Natural killer cell (primary cell): ENCODE measurements around the gene NDUFB6. TPM values are rescaled to one million over a fixed set of nuclear protein-coding genes. Genes with fewer than 3 reads are reported as not detected.

ENCODE experiments used
- ATAC-seq, 3 donors: fragments of 150-1000 bp in 2 of 3; fragments of 200-7000 bp in 1 of 3; cut with Tn5 transposase; 1 replicate in 1 of 3; 2 replicates in 2 of 3; pipeline ENCODE4 v1.10.0; 2021; ENCODE audit warnings: mild to moderate bottlenecking in 2 of 3, moderate library complexity in 2 of 3
- DNase-seq, 2 donors: peaks; one replicate each; pipeline versions ENCODE4 v3.0.0 to v3.0.0-alpha.2; 2013 to 2021; ENCODE audit warnings: mixed read lengths in 1 of 2
- H3K27ac ChIP-seq: one replicate; pipeline ENCODE4 v1.5.1; 2013; ENCODE audit warnings: mild to moderate bottlenecking, low read length
- H3K27me3 ChIP-seq: one replicate; pipeline ENCODE4 v1.6.1; 2013; ENCODE audit warnings: low read length; ENCODE audit not compliant: control insufficient read depth, insufficient read depth
- H3K36me3 ChIP-seq: one replicate; pipeline ENCODE4 v1.6.1; 2013; ENCODE audit warnings: low read length; ENCODE audit not compliant: control insufficient read depth, insufficient read depth
- H3K4me1 ChIP-seq: one replicate; pipeline ENCODE4 v1.6.1; 2013; ENCODE audit warnings: low read length; ENCODE audit not compliant: control insufficient read depth, insufficient read depth
- H3K4me3 ChIP-seq: one replicate; pipeline ENCODE4 v1.5.1; 2013; ENCODE audit warnings: low read length
- H3K9me3 ChIP-seq: one replicate; pipeline ENCODE4 v1.6.1; 2013; ENCODE audit warnings: low read length; ENCODE audit not compliant: control insufficient read depth, insufficient read depth
- H3K27ac Mint-ChIP-seq, 2 donors: one replicate each; pipeline ENCODE4 v1.8.0; 2022; ENCODE audit warnings: mild to moderate bottlenecking in 2 of 2, mixed read lengths in 2 of 2, moderate library complexity in 1 of 2
- H3K27me3 Mint-ChIP-seq, 2 donors: one replicate each; pipeline ENCODE4 v1.8.0; 2022; ENCODE audit warnings: low read depth in 2 of 2, mixed read lengths in 2 of 2
- H3K36me3 Mint-ChIP-seq: one replicate; pipeline ENCODE4 v1.8.0; 2022; ENCODE audit warnings: mixed read lengths
- H3K4me1 Mint-ChIP-seq, 2 donors: one replicate each; pipeline ENCODE4 v1.8.0; 2022; ENCODE audit warnings: mixed read lengths in 2 of 2
- H3K4me3 Mint-ChIP-seq: one replicate; pipeline ENCODE4 v1.8.0; 2022; ENCODE audit warnings: mild to moderate bottlenecking, moderate library complexity, mixed read lengths
- H3K9me3 Mint-ChIP-seq, 2 donors: one replicate each; pipeline ENCODE4 v1.8.0; 2022; ENCODE audit warnings: mixed read lengths in 2 of 2
- CTCF ChIP-seq: fragments of 200-600 bp; IDR thresholded peaks from one replicate; pipeline ENCODE4 v1.8.0; 2022; ENCODE audit warnings: antibody characterized with exemption
- WGBS: methylation state at CpG from one replicate; pipeline ENCODE4 v1.1.7; 2013; ENCODE audit warnings: missing lambda C conversion rate; ENCODE audit not compliant: insufficient coverage; 5-methylcytosine and 5-hydroxymethylcytosine counted together
- intact Hi-C: fragments of 100-400 bp; cut with micrococcal nuclease; formaldehyde crosslinking; loops from one replicate; pipeline ENCODE4 v1.14.2; 2022
- total RNA-seq, 4 donors: library from RNA; stranded (reverse); fragments of 120-200 nt in 1 of 4; gene quantifications; one replicate each; pipeline versions ENCODE4 v1.2.3 to v1.2.4, GENCODE V29; 2013 to 2022

NDUFB6 gene
- total RNA-seq, 3 donors from 2014 or later (not counting 1 experiment from before 2014, with no cell fraction given) = 12.6 to 14.6 (median 13.3) TPM

- peak overlapping the region; percentile 88 for H3K27ac ChIP-seq
- 98% methylated on average over 5 of the region's 7 CpGs for WGBS
- H3K9me3 Mint-ChIP-seq = no peaks in the 10 kb centered on the region
- peaks cover 15 to 26% of the 10 kb centered on the region in 2 donors for H3K27me3 Mint-ChIP-seq
- DNase-seq (no peak), ATAC-seq (no peak)
- H3K27ac Mint-ChIP-seq = peak overlapping the region; percentile 99
- H3K4me1 Mint-ChIP-seq = peaks cover 27 to 30% of the 10 kb centered on the region in 2 donors
- H3K36me3 ChIP-seq = peaks cover 4% of the 10 kb centered on the region
- peak overlapping the region; percentile 100 for H3K4me3 Mint-ChIP-seq
- intact Hi-C loops = loop anchor here (1.0 to 5.0 kb wide), 3 partner anchors 62 to 427 kb away; partner anchors contain the start of genes ACO1 and APTX
- peaks cover 9% of the 10 kb centered on the region for H3K4me1 ChIP-seq
- H3K36me3 Mint-ChIP-seq = no peaks in the 10 kb centered on the region
- TF ChIP-seq CTCF = no peak
- H3K27me3 ChIP-seq = no peaks in the 10 kb centered on the region
- no peak overlapping the region for H3K4me3 ChIP-seq
- no peaks in the 10 kb centered on the region for H3K9me3 ChIP-seq
These were observed 862 bp upstream of the NDUFB6 start for GRCh38 chr9:32573821-32574220.

GRCh38 chr9:32571969-32572899 lies 725 bp downstream of the NDUFB6 start:
- intact Hi-C loops = loop anchor here (1.0 to 5.0 kb wide), 3 partner anchors 20 to 60 kb away; partner anchors contain the start of genes RIGI, SMIM27 and TOPORS
- TF ChIP-seq CTCF = peak; percentile 77
- DNase-seq (peak; percentile 55 to 90), ATAC-seq (peak; percentile 82 to 95 (median 87))
- H3K36me3 ChIP-seq = peaks cover 7% of the 10 kb centered on the region
- Mint-ChIP-seq H3K36me3 (no peaks in the 10 kb centered on the region), H3K27ac (peak overlapping the region; percentile 99), H3K27me3 (peaks cover 4 to 12% of the 10 kb centered on the region in 2 donors), H3K4me1 (peaks cover 27 to 30% of the 10 kb centered on the region in 2 donors), H3K9me3 (no peaks in the 10 kb centered on the region), H3K4me3 (peak overlapping the region; percentile 100)
- H3K9me3 ChIP-seq = no peaks in the 10 kb centered on the region
- H3K27ac ChIP-seq = peak overlapping the region; percentile 88
- peak overlapping the region; percentile 79 for H3K4me3 ChIP-seq
- peaks cover 9% of the 10 kb centered on the region for H3K4me1 ChIP-seq
- WGBS = 0% methylated on average over 12 of the region's 17 CpGs
- no peaks in the 10 kb centered on the region for H3K27me3 ChIP-seq

- ATAC-seq (no peak), DNase-seq (no peak)
- 88% methylated on average over 3 of the region's 4 CpGs for WGBS
- H3K36me3 Mint-ChIP-seq = no peaks in the 10 kb centered on the region
- H3K4me3 Mint-ChIP-seq = no peak overlapping the region
- Histone ChIP-seq H3K4me3 (no peak overlapping the region), H3K4me1 (peaks cover 9% of the 10 kb centered on the region), H3K27me3 (no peaks in the 10 kb centered on the region), H3K27ac (no peak overlapping the region), H3K36me3 (peaks cover 12% of the 10 kb centered on the region), H3K9me3 (no peaks in the 10 kb centered on the region)
- H3K27me3 Mint-ChIP-seq = no peaks in the 10 kb centered on the region
- TF ChIP-seq CTCF = no peak
- peak overlapping the region; percentile 46 to 61 for H3K27ac Mint-ChIP-seq
- no peaks in the 10 kb centered on the region for H3K9me3 Mint-ChIP-seq
- intact Hi-C loops = loop anchor here (5.0 kb wide), 1 partner anchor 58 kb away; no protein-coding TSS in a partner anchor
- peaks cover 27 to 40% of the 10 kb centered on the region in 2 donors for H3K4me1 Mint-ChIP-seq
These were observed 2.7 kb downstream of the NDUFB6 start for GRCh38 chr9:32570262-32570661.
